ENCODE results near the gene LOXL3. TPM values are rescaled to one million over a fixed set of nuclear protein-coding genes. Genes with fewer than 3 reads are reported as not detected.

The LOXL3 gene
- total RNA-seq, 4 donors from 2014 or later = 7.2 to 13.2 (median 8.6) TPM

DNA sequence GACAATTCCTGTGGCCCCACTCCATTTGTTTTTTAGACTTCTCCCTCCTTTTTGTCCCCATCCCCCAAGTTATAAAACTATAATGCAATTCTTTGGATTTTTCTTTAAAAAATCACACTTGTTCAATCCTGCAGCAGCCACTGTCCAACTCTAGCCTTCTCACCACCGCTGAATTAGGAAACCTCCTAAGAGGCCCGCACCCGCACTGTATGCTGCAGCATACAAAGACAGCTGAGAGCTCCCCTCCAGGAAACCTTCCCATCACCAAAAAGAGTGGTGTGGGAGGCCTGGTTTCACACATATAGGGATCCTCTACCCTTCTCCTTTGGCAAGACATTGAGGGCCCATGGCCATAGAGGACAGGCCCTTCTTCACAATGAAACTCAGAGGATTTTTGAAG, 49.2 kb downstream of the LOXL3 start:
- H3K4me3 ChIP-seq = no peak overlapping the region
- H3K27ac ChIP-seq = no peak overlapping the region
- 100% methylated on average over 3 of the region's 3 CpGs; no CpG with 5 or more reads in 1 of the 2 donors for WGBS, 2 donors (ENCODE audit: low coverage in 1 of 2)
- TF ChIP-seq CTCF (IDR thresholded peaks at IDR 0.05) = no peak
- TF ChIP-seq EP300 (IDR thresholded peaks at IDR 0.05) = no peak
- no peak for TF ChIP-seq POLR2A (IDR thresholded peaks at IDR 0.05)
- TF ChIP-seq POLR2AphosphoS5 (IDR thresholded peaks at IDR 0.05) = no peak
- H3K27me3 ChIP-seq = peaks cover 76% of the 10 kb centered on the region
- H3K36me3 ChIP-seq = peaks cover 0 to 22% of the 10 kb centered on the region in 2 donors
- no peak for ATAC-seq
- H3K9me3 ChIP-seq = no peaks in the 10 kb centered on the region
- peaks cover 0 to 65% (median 20%) of the 10 kb centered on the region in 3 donors for H3K4me1 ChIP-seq

DNA sequence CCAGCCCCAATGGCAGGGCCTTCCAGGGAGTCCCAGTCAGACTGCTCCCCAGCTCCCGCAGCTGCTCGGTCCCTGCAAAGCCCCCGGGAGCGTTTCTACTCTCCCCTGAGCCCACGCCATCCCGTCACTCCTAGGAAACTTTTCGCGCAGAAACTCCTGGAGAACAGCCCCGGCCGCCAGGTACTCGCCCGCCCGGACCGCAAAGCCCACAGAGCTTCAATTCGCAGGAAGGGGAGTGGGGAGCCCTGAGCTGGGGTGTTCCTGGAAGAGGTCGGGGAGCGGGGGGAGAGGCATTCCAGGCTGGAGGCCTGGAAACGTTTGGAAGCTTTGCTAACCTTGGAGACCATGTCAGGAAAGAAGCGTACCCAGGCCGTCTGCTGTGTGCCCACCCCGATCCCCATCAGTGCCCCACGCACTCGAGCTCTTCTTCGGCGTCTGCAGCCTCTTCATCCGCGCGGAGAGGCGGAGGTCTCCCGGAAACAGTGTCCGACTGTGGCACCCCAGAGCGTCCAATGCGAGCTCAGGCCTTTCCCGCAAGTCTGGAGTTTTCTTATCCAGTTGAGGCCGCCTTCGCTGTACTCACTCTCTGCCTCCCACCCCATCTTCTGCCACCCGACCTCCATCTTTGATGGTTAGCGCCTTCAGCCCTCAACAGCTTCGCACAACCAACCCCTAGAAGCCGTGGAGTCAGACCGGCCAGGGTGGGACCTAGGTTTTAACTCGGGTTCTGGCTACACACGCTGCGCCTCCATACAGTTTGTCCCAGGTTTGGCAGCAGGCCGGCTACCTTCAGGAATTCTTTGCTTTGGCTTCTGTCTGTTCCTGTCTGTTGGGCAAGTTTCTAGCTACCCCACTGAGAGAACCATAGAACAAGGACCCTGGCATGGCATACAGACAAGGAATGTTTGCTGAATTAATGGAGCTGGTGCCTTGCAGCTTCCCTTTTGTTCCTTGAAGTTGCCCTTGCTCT, 50.0 kb downstream of the LOXL3 start:
- Histone ChIP-seq H3K4me1 (peaks cover 0 to 73% (median 28%) of the 10 kb centered on the region in 3 donors), H3K9me3 (no peaks in the 10 kb centered on the region), H3K27me3 (peaks cover 79% of the 10 kb centered on the region), H3K4me3 (peak overlapping the region; percentile 21 to 57), H3K27ac (peak overlapping the region in 3 of 4 donors; percentile 55 to 81 (median 65)), H3K36me3 (peaks cover 0 to 22% of the 10 kb centered on the region in 2 donors)
- TF ChIP-seq CTCF (IDR thresholded peaks at IDR 0.05) = no peak
- TF ChIP-seq POLR2A (IDR thresholded peaks at IDR 0.05) = no peak
- TF ChIP-seq EP300 (IDR thresholded peaks at IDR 0.05) = no peak
- TF ChIP-seq POLR2AphosphoS5 (IDR thresholded peaks at IDR 0.05) = no peak
- no peak for ATAC-seq
- 67 to 78% methylated on average over 5 to 15 of the region's 45 CpGs for WGBS, 2 donors (ENCODE audit: low coverage in 1 of 2)

GRCh38 chr2:74502720-74503505, 50.8 kb downstream of the LOXL3 start:
- Histone ChIP-seq H3K4me1 (peaks cover 0 to 76% (median 37%) of the 10 kb centered on the region in 3 donors), H3K27me3 (peaks cover 88% of the 10 kb centered on the region)

DNA sequence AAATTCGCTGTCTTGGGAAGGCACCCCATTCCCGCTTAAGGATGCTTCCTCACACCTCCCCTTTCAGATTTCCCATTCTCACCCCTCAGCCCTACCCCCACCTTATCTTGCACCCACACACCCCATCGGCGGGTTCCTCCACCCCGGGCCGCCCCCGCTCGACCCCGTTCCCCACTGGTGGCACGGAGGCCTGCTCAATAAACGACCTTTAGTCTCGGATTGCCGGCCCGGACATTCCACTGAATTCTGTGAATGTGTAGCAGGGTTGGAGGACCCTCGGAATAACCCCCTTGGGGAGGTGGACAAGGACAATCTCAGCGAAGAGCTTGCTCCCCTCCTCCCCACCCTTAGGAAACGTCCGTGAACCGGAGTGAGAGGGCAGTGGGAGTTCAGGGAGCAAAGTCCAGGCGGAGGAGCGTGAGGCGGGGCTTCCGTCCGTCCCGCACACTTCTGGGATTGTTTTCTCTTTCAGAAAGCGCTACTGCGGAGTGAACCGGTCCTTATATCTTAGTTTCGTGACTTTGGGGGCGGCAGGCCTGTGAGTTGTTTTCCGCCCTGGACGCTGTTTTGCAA, 51.5 kb downstream of the LOXL3 start:
- Histone ChIP-seq H3K27me3 (peaks cover 95% of the 10 kb centered on the region), H3K4me3 (peak overlapping the region; percentile 21 to 57), H3K36me3 (peaks cover 0 to 22% of the 10 kb centered on the region in 2 donors), H3K27ac (peak overlapping the region in 2 of 4 donors; percentile 65 to 81), H3K9me3 (no peaks in the 10 kb centered on the region), H3K4me1 (peaks cover 0 to 81% (median 42%) of the 10 kb centered on the region in 3 donors)
- TF ChIP-seq POLR2AphosphoS5 (IDR thresholded peaks at IDR 0.05) (no peak), EP300 (IDR thresholded peaks at IDR 0.05) (no peak), CTCF (IDR thresholded peaks at IDR 0.05) (no peak)
- 33 to 100% methylated on average over 1 to 6 of the region's 32 CpGs for WGBS, 2 donors (ENCODE audit: low coverage in 1 of 2)
- no peak for ATAC-seq

More at GRCh38 chr2:74502720-74503505, 50.8 kb downstream of the LOXL3 start:
- peak overlapping the region in 3 of 4 donors; percentile 55 to 81 (median 65) for H3K27ac ChIP-seq
- no CpG with 5 or more reads among the region's 67 CpGs for WGBS, 2 donors (ENCODE audit: low coverage in 1 of 2)
- peak overlapping the region; percentile 21 to 57 for H3K4me3 ChIP-seq
- H3K9me3 ChIP-seq = no peaks in the 10 kb centered on the region
- ATAC-seq = peak; percentile 63
- H3K36me3 ChIP-seq = peaks cover 0 to 22% of the 10 kb centered on the region in 2 donors
- TF ChIP-seq CTCF (IDR thresholded peaks at IDR 0.05) (peak in 1 of 4 experiments; percentile 37), EP300 (IDR thresholded peaks at IDR 0.05) (no peak), POLR2A (IDR thresholded peaks at IDR 0.05) (peak; percentile 28 to 57), POLR2AphosphoS5 (IDR thresholded peaks at IDR 0.05) (peak; percentile 28)
